Measurements from ENCODE around the gene ATG101.
"Not testable (repeated sequence)": the region's sequence is repeated elsewhere in the genome, so short reads cannot be mapped to it uniquely, and the experiment has no call there.

The ATG101 gene

DNA sequence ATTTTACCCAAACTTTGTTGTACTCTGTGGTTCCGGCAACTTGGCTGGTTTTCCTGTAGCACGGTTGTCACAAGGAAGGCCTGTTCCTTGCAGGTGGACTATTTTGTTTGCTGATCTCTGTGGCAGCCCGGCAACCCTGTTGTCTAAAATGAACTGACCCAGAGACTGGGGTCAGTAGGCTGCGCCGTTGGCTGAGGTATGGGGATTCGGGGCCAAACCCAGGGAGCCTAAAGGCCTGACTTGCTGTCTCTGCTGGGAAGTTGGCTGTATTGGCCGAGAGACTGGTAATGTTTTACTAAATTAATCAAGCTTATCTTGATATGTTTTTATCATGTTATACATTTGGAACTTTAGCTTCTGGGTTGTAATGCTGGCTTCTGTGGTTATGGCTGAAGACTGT lies 23.6 kb downstream of the ATG101 start:
- FAIRE-seq: no peak
- no peak for DNase-seq (ENCODE audit: insufficient read length, low spot score)

DNA sequence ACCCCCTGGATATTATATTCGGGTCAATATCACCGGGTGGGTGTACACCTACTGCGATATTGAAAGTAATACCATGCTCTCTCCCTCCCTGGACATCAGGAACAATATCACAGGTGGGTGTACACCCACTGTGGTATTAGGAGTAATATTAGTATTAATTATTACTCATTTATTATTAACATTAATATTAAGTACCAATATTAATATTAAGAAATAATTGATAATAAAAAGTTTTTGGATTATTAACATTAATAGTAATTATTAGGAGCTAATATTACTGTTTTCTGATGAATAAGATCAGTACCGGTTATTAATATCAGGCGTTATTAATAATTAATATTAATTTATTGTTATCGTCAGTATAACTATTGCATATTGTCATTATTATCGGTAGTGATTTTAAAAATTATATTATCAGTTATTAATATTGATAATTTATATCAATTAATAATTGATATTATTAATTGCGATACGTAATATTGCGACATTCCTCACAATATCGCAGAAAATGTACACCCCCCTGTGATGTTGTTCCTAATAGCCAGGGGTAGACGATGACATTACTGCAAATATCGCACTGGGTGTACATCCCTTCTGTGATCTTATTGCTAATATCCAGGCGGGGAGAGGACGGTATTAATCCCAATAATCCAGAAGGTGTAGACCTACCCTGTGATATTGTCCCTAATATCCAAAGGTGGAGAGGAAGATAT lies 26.7 kb downstream of the ATG101 start:
- no peak for DNase-seq (ENCODE audit: insufficient read length, low spot score)
- FAIRE-seq: no peak

DNA sequence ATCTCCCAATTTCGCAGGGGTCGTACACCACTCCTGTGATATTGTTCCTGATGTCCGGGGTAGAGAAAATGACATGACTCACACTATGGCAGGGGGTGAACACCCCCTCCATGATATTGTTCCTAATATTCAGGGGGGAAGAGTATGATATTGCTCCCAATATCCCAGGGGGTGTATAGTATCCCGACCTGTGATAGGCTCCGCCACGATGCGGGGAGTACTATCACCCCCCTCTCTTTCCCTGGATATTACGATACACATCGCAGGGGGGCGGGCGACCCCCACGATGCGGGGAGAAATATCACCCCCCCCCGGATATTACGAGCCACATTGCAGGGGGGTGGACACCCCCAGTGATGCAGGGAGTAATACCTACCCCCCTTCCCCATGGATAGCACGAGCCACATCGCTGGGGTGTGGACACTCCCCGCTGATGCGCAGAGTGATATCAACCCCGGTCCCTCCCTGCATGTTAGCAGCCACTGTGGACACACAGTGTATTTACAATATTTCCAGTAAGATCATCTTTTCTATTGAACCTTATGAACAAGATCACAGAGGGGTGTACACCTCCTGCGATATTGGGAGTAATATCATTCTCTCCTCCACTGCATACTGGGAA lies 27.4 kb downstream of the ATG101 start:
- DNase-seq (ENCODE audit: insufficient read length, low spot score) (no peak), FAIRE-seq (no peak)

DNA sequence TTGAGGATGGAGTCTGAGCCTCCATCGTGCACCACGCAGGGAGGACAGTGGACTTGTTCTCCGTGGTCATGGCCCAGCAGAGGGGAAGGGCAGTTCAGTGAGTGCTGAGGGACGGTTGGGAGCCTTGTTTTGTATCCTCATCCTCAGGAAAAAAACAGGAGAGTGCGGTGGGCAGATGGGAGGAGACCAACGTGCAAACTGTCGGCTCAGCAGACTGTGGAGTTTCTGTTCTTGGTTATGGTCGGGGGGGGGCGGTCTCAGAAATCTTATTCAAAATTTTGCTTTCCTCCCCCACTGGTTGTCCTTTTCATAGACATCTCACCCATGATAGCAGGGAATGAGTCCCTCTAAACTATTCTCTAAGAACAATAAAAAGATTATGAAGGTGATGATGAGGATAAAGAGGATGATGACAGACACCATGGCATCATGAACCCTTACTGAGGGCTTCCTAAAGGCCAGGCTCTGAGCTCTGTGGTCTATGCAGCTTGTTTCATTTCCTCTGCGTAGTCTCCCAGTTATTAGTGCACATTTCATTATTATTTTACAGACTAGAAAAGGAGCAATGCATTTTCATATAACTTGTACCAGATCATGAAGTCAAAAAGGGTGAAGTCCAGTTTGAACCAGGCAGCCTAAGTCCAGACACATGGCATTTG lies 34.8 kb downstream of the ATG101 start:
- DNase-seq (ENCODE audit: insufficient read length, low spot score): not testable (repeated sequence)
- FAIRE-seq: peak; percentile 80

DNA sequence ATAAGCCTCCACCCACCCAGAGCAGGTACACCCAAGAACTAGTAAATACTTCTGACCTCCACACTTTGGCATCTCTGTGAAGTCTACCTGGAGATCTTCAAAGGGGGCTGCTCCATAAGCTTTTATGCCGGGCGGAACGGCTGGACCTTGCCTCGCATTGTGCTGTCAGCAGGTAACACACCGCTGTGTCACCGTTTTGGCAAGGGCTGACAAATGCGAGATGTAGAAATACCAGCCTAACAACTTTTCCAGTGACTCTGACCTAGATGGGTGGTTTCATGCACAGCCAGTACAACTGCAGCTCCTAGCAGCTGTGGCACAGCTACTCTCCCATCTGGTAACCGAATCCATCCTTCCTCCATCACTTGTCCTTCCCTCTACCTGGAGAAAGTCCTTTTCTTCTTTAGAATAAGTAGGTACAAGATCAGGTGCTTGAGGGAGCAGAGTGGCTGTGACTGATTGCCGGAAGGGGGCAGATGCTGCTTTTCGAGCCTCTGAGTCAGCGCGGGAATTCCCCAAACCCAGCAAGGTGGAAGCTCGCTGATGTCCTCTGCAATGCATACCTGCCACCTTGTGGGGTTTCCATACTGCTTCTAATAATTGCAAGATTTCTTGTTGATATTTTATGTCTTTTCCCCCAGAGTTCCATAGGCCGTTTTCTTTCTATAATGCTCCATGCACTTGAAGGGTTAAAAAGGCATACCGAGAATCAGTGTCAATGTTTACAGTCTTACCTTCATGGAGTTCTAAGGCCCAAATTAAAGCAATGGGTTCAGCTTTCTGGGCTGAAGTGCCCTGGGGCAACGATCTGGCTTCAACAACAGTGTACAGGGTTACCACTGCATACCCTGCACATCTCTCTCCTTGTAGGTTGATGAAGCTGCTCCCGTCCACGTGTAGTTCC lies 46.7 kb downstream of the ATG101 start:
- not testable (repeated sequence) for FAIRE-seq; DNase-seq (ENCODE audit: insufficient read length, low spot score)

DNA sequence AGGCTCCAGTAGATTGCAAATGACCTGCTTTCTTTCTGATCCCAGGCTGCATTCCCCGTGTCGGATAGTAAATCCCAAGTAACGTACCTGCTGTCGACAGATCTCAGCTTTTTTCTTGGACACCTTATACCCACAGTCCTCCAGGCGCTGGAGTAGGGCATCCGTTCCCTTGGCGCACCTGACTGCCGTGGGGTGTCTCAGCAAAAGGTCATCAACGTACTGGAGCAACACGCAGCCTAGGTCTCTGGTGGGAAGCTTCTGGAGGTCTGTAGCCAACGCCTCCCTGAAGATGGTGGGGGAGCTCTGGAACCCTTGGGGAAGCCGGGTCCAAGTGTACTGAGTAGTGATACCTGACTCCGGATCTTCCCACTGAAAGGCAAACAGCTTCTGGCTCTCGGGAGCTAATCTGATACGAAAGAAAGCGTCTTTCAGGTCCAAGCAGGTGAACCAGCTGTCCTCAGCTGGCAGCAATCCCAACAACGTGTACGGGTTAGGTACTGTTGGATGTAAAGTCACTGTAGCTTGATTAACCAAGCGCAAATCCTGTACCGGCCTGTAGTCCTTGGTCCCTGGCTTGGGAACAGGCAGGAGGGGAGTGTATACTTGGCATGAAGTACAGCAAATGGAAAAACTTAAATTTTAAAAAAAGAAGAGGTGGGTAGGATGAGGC lies 48.2 kb downstream of the ATG101 start:
- DNase-seq (ENCODE audit: insufficient read length, low spot score); FAIRE-seq: not testable (repeated sequence)

DNA sequence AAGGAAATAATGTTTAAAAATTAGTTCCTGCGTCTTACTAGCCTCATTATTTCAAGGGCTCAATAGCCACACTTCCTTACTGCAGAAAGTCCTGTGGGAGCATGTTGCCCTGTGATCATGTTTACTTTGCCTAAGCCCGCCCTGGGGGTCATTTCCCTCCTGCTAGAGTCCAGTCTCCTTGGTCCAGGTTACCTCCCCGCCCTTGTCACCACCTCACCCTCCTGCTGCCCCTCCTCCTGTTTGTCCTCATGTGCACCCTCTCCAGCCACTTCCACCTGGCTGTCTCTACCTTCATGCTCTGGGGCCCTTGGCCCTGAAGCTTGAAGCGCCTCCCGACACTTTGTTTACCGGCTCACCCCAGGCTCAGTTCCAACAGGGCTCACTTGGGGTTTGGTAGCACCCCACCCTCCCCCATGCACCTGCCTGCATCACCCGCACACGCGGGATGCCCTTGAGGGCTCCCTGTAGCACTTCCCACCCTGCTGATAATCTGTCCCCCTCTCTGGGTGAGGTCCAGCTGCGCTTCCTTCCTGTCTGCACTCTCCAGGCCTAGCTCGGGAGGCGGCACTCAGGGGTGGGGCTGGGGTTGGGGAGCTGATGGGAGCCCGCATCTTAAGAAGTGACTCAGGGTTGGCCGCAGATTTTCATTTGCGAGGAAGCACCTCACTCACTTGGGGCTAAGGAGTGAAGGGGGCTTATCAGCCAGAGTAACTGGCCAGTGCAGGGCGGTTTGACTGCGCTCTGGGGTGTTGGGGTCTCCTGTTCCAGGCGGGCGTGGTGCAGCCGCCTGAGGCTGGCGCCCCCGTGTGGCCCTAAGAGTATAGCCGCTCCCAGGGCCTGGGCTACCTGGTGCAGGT lies 49.8 kb downstream of the ATG101 start:
- DNase-seq (ENCODE audit: insufficient read length, low spot score): no peak
- peak; percentile 49 for FAIRE-seq

DNA sequence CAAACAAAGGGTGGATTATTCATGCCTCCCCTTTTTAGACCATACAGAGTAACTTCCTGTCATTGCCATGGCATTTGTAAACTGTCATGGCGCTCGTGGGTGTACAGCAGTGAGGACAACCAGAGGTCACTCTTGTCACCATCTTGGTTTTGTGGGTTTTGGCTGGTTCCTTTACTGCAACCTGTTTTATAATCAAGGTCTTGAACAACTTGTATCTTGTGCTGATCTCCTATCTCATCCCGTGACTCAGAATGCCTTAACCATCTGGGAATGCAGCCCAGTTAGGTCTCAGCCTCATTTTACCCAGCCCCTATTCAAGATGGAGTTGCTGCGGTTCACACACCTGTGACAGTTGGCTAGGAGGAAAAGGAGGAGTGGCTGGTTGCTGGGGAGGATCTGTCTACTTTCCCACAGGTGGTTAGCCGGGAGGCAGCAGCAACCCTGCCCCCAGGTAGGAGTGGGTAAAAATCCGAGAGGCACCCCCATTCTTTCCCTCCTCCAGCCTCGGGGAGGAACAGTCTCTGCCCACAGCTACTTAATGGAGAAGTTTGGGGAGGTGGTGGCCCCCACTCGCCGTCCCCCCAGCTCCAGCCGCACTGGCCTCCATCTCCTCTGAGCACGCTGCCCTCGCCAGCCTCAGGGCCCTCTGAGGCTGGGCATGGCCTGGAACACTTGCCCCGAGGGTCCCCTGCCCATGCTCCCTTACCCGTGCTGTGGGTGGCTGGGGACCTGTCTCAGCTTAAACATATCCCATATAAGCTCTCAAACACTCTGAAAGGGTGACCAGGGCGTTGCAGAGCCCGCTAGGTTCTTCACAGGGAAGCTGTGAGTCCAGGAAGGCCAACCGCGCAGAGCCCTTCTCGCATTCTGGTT lies 51.4 kb downstream of the ATG101 start:
- DNase-seq (ENCODE audit: insufficient read length, low spot score): no peak

DNA sequence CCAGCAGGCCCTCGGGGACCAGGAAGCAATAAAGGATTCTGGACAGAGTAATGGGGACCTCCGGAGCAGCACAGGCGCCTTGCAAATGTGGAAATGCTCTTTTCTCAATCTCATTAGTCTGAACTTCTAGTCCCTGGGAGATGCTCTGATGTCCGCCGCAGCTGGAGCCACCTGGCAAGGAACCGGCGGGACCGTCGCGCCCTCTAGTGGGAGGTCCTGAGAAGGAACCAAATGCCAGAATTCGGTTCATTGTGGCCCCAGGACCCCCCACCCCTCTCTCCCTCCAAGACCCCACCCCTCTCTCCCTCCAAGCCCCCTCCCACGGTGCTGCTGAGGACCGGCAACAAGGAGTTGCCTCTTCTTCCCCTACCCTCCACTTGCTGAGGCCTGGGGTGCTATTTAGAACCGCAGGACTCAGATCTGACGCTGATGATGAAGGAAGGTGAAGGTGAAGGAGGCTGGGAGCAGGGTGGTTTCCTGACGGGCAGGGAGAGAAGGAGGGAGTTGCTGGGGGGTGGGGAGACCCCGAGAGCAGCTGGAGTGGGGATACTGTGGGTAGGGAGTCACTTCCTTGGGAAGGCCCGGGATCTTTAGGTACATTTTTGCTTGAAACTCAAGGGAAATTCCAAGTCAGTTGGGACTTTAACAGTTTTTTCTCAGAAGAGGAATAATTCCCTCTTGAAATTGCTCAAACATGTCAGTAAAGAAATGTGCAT lies 52.2 kb downstream of the ATG101 start:
- FAIRE-seq (peak; percentile 89), DNase-seq (ENCODE audit: insufficient read length, low spot score) (peak; percentile 57)

More for the DNA sequence above, 51.4 kb downstream of the ATG101 start:
- FAIRE-seq: no peak

DNA sequence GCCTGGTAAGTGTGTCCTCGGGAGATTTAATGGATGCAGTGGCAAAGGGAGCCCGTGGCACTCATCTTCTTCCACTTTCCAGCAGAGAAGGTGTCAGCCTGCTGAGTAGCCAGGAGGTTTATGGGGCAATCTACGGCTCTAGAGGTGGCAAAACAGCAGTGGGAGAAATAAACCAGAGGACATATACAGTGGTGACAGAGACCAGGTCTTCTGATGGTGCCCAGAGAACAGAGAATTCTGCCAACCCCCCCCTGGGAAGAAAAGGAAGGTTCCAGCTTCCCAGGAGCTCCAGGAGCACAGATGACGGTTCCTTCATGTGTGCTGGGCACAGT lies 52.7 kb downstream of the ATG101 start:
- DNase-seq (ENCODE audit: insufficient read length, low spot score) (no peak), FAIRE-seq (no peak)

DNA sequence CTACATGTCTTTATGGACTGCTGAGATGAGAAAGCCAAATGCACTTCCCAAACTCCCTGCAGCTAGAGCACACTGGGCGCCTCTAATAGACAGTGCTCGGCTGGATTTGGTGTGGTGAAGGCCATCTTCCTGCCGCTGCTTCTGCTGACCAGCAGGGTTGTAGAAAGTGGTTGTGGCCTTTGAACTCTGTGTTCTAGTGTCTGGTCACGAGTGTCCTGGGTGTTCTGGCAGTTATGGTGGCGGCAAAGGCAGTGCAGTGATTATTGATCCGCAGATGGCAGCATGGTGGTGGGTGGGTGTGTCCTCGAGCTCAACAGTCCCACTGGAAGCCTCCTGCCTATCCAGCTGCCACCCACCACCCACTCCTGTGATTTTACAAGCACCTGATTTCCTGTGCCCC lies 53.1 kb downstream of the ATG101 start:
- no peak for DNase-seq (ENCODE audit: insufficient read length, low spot score)
- FAIRE-seq: no peak

DNA sequence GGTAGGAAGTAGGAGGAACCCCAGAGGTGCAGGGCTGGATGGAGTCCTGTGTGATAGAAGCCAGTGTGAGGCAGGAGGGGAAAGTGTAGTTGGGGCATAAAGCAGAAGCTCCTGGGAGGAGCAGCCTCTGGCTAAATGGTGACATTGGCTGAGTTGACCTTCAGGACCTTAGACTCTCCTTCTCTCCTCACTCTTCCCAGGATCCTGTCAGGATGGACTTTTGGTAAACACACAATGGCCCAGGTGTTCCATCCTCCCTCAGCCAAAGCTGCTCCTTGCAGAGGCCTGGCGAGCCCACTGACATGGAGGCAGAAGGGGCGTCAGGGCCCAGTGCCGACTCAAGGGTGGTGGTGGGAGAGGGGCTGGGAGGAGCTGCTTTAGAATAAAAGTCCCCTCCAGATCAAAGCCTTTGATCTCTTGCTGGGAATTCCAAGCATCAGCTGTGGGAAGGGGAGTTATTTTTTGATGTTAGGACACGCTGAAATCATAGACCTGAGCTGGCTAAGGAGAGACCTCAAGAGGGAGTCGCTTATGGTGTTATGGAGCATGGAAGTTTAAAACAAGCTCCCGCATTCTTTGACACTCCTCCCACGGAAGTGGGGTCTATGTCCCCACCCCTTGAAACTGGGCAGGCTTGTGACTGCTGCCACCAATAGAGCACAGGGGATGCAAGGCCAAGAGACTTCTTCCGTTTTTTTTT lies 53.9 kb downstream of the ATG101 start:
- no peak for FAIRE-seq

DNA sequence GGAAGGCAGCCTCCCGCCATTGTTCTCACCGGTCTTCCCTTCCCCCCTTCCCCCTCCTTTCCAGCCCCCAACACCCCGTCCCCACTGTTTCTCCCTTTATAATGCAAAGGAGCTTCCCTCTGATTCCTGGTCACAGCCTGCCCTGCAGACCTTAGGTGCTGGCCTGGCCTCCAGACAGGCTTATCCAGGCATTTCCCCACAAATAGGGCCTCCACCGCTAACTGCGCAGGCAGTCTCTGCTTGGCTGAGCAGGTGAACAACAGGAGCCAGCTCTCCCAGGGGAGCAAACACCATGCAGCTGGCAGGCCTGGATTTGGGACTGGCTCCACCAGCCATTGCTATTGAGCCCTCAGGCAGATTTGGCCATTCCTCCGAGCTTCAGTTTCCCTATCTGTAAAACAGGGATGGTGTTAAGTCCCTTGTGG lies 55.7 kb downstream of the ATG101 start:
- DNase-seq (ENCODE audit: insufficient read length, low spot score): no peak
- no peak for FAIRE-seq

More for the DNA sequence above, 53.9 kb downstream of the ATG101 start:
- DNase-seq (ENCODE audit: insufficient read length, low spot score): no peak

DNA sequence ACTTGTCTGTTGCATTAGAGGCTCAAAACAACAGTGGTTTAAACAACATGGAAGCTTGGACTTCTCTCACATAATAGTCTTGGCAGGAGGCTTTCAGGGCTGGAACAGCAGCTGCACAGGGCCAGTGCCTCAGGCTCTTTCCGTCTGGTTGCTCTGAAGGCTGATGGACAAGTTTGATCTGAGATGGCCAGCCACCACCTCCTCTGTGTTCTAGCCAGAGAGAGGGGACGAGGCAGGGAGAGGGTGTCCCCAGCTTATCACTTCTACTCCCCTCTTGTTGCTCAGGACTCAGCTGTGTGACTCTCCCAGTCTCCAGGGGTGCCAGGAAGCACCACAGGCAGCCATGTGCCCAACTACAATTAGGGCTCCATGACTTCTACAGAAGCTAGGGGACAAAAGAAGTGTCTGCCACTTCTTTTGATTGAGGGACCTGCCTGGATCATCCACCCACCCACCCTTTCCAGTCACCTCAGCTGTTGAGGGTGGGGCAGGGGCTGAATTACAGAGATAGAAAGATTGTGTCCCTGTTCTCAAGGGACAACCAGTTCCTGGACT lies 56.3 kb downstream of the ATG101 start:
- DNase-seq (ENCODE audit: insufficient read length, low spot score): no peak

More for the DNA sequence above, 56.3 kb downstream of the ATG101 start:
- no peak for FAIRE-seq
